Measurements from ENCODE around the gene NOS2.

DNA sequence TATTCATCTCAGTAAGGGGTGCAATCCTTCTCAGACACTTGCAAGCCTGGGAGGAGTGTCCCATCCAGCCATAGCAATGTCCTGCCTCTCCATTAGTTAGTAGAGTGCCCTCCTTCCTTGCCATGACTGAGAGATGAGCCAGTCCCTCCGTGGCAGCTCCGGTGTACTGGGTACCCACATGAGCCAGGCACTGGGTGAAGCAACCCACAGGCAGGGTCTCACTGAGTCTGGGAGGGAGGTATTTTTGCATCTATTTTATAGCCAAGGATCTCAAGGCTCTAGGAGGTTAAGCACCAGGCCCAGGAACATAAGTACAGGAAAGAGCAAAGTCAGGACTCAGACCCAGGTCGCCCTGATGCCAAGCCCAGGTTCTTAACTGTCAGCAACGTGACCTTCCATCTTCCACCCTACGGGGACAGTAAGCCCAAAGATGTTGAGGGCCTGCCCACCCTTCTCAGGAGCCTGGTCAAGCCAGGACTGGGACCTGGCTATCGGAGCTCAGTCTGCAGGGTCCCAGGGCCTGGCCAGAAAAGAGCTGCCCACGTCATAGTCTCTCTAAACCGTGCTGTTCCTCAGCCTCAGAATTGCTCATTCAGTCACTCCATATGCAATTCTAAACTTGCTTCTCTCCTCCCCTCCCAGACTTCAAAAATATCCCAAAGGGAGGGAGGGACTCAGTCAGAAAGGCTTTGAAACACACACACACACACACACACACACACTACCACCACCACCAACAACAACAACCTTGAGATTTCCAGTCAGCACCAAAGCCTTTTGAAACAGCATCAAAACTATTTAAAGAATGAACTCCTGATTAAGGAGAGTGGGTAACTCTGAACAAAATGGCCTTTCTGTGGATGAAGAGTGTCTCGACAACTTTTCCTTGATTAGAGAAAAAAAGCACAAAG, 16.6 kb downstream of the NOS2 start:
- TF ChIP-seq, protein P1, sequence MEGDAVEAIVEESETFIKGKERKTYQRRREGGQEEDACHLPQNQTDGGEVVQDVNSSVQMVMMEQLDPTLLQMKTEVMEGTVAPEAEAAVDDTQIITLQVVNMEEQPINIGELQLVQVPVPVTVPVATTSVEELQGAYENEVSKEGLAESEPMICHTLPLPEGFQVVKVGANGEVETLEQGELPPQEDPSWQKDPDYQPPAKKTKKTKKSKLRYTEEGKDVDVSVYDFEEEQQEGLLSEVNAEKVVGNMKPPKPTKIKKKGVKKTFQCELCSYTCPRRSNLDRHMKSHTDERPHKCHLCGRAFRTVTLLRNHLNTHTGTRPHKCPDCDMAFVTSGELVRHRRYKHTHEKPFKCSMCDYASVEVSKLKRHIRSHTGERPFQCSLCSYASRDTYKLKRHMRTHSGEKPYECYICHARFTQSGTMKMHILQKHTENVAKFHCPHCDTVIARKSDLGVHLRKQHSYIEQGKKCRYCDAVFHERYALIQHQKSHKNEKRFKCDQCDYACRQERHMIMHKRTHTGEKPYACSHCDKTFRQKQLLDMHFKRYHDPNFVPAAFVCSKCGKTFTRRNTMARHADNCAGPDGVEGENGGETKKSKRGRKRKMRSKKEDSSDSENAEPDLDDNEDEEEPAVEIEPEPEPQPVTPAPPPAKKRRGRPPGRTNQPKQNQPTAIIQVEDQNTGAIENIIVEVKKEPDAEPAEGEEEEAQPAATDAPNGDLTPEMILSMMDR (IDR thresholded peaks at IDR 0.05) = no peak
- no peak for TF ChIP-seq POLR2A (IDR thresholded peaks at IDR 0.05)
